DND-41 (cell line): Measurements from ENCODE around the gene RYR3.

Experiments
- ATAC-seq: fragments of 200-7000 bp; cut with Tn5 transposase; 3 replicates; pipeline ENCODE4 v1.9.1; 2021; ENCODE audit warnings: low read depth; ENCODE audit not compliant: insufficient read depth
- DNase-seq: peaks from one replicate; pipeline ENCODE4 v3.0.0-alpha.2; 2020
- H2AFZ ChIP-seq: 2 replicates; pipeline ENCODE4 v1.6.0; 2012; ENCODE audit warnings: low read depth, low read length
- H3K27ac ChIP-seq: 2 replicates; pipeline ENCODE4 v1.5.1; 2012; ENCODE audit warnings: low read length, inconsistent platforms
- H3K27me3 ChIP-seq: fragments of 200-600 bp; sonication (generic); 2 replicates; pipeline ENCODE4 v1.6.0; 2012; ENCODE audit warnings: low read length, mild to moderate bottlenecking, inconsistent platforms; ENCODE audit not compliant: insufficient read depth, poor library complexity
- H3K36me3 ChIP-seq: 2 replicates; pipeline ENCODE4 v1.5.1; 2012; ENCODE audit warnings: low read length, inconsistent platforms; ENCODE audit not compliant: insufficient read depth
- H3K4me1 ChIP-seq: 2 replicates; pipeline ENCODE4 v1.5.1; 2012; ENCODE audit warnings: mild to moderate bottlenecking, low read length; ENCODE audit not compliant: insufficient read depth
- H3K4me2 ChIP-seq: 2 replicates; pipeline ENCODE4 v1.6.0; 2012; ENCODE audit warnings: mild to moderate bottlenecking, moderate library complexity, low read length, inconsistent platforms; ENCODE audit not compliant: insufficient read depth
- H3K4me3 ChIP-seq, 2 experiments: fragments of 200-600 bp in 1 of 2; shearing (Covaris generic) in 1 of 2; 2 replicates each; pipeline ENCODE4 v1.5.1; 2012 to 2016; ENCODE audit warnings: inconsistent platforms in 2 of 2, low read length in 2 of 2, mild to moderate bottlenecking in 2 of 2, low read depth in 1 of 2, moderate library complexity in 1 of 2
- H3K79me2 ChIP-seq: 2 replicates; pipeline ENCODE4 v1.6.0; 2012; ENCODE audit warnings: low read length, inconsistent platforms; ENCODE audit not compliant: insufficient read depth
- H3K9ac ChIP-seq: 2 replicates; pipeline ENCODE4 v1.6.0; 2012; ENCODE audit warnings: low read depth, mild to moderate bottlenecking, inconsistent platforms, low read length, moderate library complexity
- H3K9me3 ChIP-seq: 2 replicates; pipeline ENCODE4 v1.5.1; 2012; ENCODE audit warnings: low read length, moderate library complexity, mild to moderate bottlenecking, inconsistent platforms; ENCODE audit not compliant: insufficient read depth, severe bottlenecking
- H4K20me1 ChIP-seq: 2 replicates; pipeline ENCODE4 v1.6.0; 2012; ENCODE audit warnings: low read length; ENCODE audit not compliant: insufficient read depth
- CTCF ChIP-seq: IDR thresholded peaks from 2 replicates; pipeline ENCODE4 v1.5.1; 2012; ENCODE audit warnings: borderline replicate concordance, low read length, moderate library complexity, mild to moderate bottlenecking; ENCODE audit not compliant: poor library complexity, severe bottlenecking; ENCODE audit errors: extremely low read depth
- EZH2 ChIP-seq: IDR thresholded peaks from 3 replicates; pipeline ENCODE4 v1.6.1; 2012; ENCODE audit warnings: borderline replicate concordance, low read depth, mild to moderate bottlenecking, moderate library complexity, low read length, inconsistent platforms; ENCODE audit not compliant: severe bottlenecking

The RYR3 gene

GRCh38 chr15:33539825-33540573 is 229.2 kb downstream of the RYR3 start:
- H2AFZ ChIP-seq, result no peak overlapping the region
- no peaks in the 10 kb centered on the region for H4K20me1 ChIP-seq
- no peak for ATAC-seq
- no peak overlapping the region for H3K9ac ChIP-seq
- H3K4me2 ChIP-seq, result no peak overlapping the region
- H3K79me2 ChIP-seq, result no peaks in the 10 kb centered on the region
- no peak overlapping the region for H3K27ac ChIP-seq
- H3K4me3 ChIP-seq, result no peak overlapping the region
- TF ChIP-seq EZH2, result no peak
- no peak for TF ChIP-seq CTCF
- no peak for DNase-seq
- H3K9me3 ChIP-seq, result no peaks in the 10 kb centered on the region
- H3K27me3 ChIP-seq, result peaks cover 4% of the 10 kb centered on the region
- no peaks in the 10 kb centered on the region for H3K36me3 ChIP-seq
- H3K4me1 ChIP-seq, result no peaks in the 10 kb centered on the region

GRCh38 chr15:33543957-33544356 is 233.2 kb downstream of the RYR3 start:
- Histone ChIP-seq H3K4me1 (no peaks in the 10 kb centered on the region), H3K9ac (no peak overlapping the region), H3K79me2 (no peaks in the 10 kb centered on the region), H3K4me3 (no peak overlapping the region), H3K27me3 (no peaks in the 10 kb centered on the region), H3K9me3 (no peaks in the 10 kb centered on the region), H3K27ac (no peak overlapping the region), H4K20me1 (no peaks in the 10 kb centered on the region), H3K36me3 (no peaks in the 10 kb centered on the region), H3K4me2 (no peak overlapping the region), H2AFZ (no peak overlapping the region)
- ATAC-seq (no peak), DNase-seq (no peak)
- TF ChIP-seq EZH2 (no peak), CTCF (no peak)

GRCh38 chr15:33545866-33546265 is 235.1 kb downstream of the RYR3 start:
- Histone ChIP-seq H3K36me3 (no peaks in the 10 kb centered on the region), H3K9ac (no peak overlapping the region), H4K20me1 (no peaks in the 10 kb centered on the region), H3K27me3 (no peaks in the 10 kb centered on the region), H3K9me3 (no peaks in the 10 kb centered on the region), H3K4me3 (no peak overlapping the region), H3K27ac (no peak overlapping the region), H3K4me2 (no peak overlapping the region), H3K79me2 (no peaks in the 10 kb centered on the region), H2AFZ (no peak overlapping the region), H3K4me1 (no peaks in the 10 kb centered on the region)
- TF ChIP-seq CTCF, result no peak
- TF ChIP-seq EZH2, result no peak
- ATAC-seq (no peak), DNase-seq (no peak)
